ENCODE data around the gene DDX49.

DNA sequence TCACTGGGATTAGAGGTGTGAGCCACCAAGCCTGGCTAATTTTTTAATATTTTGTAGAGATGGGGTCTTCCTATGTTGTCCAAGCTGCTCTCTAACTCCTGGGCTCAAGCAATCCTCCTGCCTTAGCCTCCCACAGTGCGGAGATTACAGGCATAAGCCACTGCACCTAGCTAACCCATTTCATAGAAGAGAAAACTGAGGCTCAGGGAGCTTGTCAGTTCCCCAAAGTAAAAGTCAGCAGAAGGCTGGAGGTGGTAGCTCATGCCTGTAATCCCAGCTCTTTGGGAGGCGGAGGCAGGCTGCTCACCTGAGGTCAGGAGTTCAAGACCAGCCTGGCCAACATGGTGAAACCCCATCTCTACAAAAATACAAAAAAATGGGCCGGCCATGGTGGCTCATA lies 30.3 kb downstream of the DDX49 start:
- TF ChIP-seq, protein P1, sequence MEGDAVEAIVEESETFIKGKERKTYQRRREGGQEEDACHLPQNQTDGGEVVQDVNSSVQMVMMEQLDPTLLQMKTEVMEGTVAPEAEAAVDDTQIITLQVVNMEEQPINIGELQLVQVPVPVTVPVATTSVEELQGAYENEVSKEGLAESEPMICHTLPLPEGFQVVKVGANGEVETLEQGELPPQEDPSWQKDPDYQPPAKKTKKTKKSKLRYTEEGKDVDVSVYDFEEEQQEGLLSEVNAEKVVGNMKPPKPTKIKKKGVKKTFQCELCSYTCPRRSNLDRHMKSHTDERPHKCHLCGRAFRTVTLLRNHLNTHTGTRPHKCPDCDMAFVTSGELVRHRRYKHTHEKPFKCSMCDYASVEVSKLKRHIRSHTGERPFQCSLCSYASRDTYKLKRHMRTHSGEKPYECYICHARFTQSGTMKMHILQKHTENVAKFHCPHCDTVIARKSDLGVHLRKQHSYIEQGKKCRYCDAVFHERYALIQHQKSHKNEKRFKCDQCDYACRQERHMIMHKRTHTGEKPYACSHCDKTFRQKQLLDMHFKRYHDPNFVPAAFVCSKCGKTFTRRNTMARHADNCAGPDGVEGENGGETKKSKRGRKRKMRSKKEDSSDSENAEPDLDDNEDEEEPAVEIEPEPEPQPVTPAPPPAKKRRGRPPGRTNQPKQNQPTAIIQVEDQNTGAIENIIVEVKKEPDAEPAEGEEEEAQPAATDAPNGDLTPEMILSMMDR (IDR thresholded peaks at IDR 0.05), result no peak
- TF ChIP-seq POLR2A (IDR thresholded peaks at IDR 0.05), result no peak
